Upper lobe of left lung (tissue), 6 donors: ENCODE measurements around the gene ASCC1. TPM values are rescaled to one million over a fixed set of nuclear protein-coding genes. Genes with fewer than 3 reads are reported as not detected.

Experiments used
- ATAC-seq, 2 donors: fragments of 200-7000 bp; cut with Tn5 transposase; one replicate each; pipeline ENCODE4 v1.9.1; 2022; ENCODE audit warnings: mild to moderate bottlenecking in 2 of 2, moderate library complexity in 2 of 2; ENCODE audit not compliant: low FRiP score in 2 of 2
- DNase-seq, 2 donors: peaks; one replicate each; pipeline ENCODE4 v3.0.0-alpha.2; 2019 to 2020
- H3K27ac ChIP-seq, 4 donors: fragments of 200-600 bp; sonication (generic); one replicate each; pipeline ENCODE4 v1.5.1; 2016 to 2019
- H3K27me3 ChIP-seq, 4 donors: fragments of 200-600 bp; sonication (generic); one replicate each; pipeline ENCODE4 v1.5.1; 2017 to 2019
- H3K36me3 ChIP-seq, 4 donors: fragments of 200-600 bp; sonication (generic); one replicate each; pipeline ENCODE4 v1.5.1; 2016 to 2019
- H3K4me1 ChIP-seq, 4 donors: fragments of 200-600 bp; sonication (generic); one replicate each; pipeline ENCODE4 v1.5.1; 2018 to 2019
- H3K4me3 ChIP-seq, 4 donors: fragments of 200-600 bp; sonication (generic); one replicate each; pipeline ENCODE4 v1.5.1; 2017 to 2019; ENCODE audit warnings: mild to moderate bottlenecking in 2 of 4, moderate library complexity in 1 of 4
- H3K9me3 ChIP-seq, 4 donors: fragments of 200-600 bp; sonication (generic); one replicate each; pipeline ENCODE4 v1.5.1; 2018 to 2019
- CTCF ChIP-seq, 6 experiments: fragments of 450-650 bp in 4 of 6; fragments of 200-600 bp in 2 of 6; sonication (generic) in 2 of 6; IDR thresholded peaks; one replicate each; pipeline ENCODE4 v1.5.1; 2016 to 2019; ENCODE audit warnings: antibody characterized with exemption in 6 of 6
- EP300 ChIP-seq, 4 donors: sonication (generic); formaldehyde crosslinking; IDR thresholded peaks; one replicate each; pipeline ENCODE4 v1.5.1; 2017; ENCODE audit warnings: antibody characterized with exemption in 4 of 4, control low read depth in 2 of 4
- POLR2A ChIP-seq, 4 donors: fragments of 450-650 bp; IDR thresholded peaks; one replicate each; pipeline ENCODE4 v1.5.1; 2016 to 2017; ENCODE audit warnings: antibody characterized with exemption in 4 of 4, mild to moderate bottlenecking in 2 of 4
- POLR2AphosphoS5 ChIP-seq, 2 donors: sonication (generic); formaldehyde crosslinking; IDR thresholded peaks; one replicate each; pipeline ENCODE4 v1.5.1; 2017; ENCODE audit warnings: antibody characterized with exemption in 2 of 2
- WGBS, 2 donors: methylation state at CpG; one replicate each; pipeline ENCODE4 v1.1.5; 2017 to 2018; 5-methylcytosine and 5-hydroxymethylcytosine counted together
- total RNA-seq, 6 donors: library from RNA; depleted of rRNA in 4 of 6; stranded (reverse); fragments of >200 nt in 4 of 6; gene quantifications; one replicate each; pipeline versions ENCODE4 v1.1.0 to v1.2.1, GENCODE V29; 2016 to 2021
- donor health status: DM: no; HTN: no; CAD: no; lungs with moderate emphysema.
- donor health status: DM: no; HTN: yes; CAD: no; lungs with severe emphysema.

ASCC1 gene
- total RNA-seq, 6 donors from 2014 or later: 20.4 to 40.7 (median 24.4) TPM

DNA sequence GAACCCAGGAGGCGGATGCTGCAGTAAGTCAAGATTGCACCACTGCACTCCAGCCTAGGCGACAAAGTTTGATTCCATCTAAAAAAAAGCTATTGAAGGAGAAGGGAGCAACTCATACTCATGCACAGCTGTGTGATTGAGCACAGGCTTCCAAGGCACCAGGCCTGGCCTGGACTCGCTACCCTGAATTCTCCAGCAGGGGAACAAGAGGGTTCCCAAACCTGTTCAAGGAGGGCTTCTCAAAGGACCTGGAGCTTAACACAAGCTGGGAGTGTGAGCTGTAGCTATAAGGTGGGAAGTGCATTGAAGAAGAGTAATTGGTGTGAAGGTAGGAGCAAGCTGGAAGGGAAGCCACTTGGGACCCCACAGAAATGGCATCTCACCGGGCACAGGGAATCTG is 42.5 kb upstream of the ASCC1 start:
- Histone ChIP-seq H3K27ac (peak overlapping the region in 3 of 4 donors; percentile 91 to 98 (median 94)), H3K27me3 (no peaks in the 10 kb centered on the region), H3K4me1 (peaks cover 73 to 79% (median 77%) of the 10 kb centered on the region in 4 donors), H3K9me3 (no peaks in the 10 kb centered on the region), H3K4me3 (no peak overlapping the region), H3K36me3 (no peaks in the 10 kb centered on the region)
- TF ChIP-seq POLR2AphosphoS5 (IDR thresholded peaks at IDR 0.05) (no peak), EP300 (IDR thresholded peaks at IDR 0.05) (no peak)
- DNase-seq (no peak), ATAC-seq (no peak)
- WGBS, 2 donors: 89 to 98% methylated on average over 4 of the region's 4 CpGs

- TF ChIP-seq POLR2A (IDR thresholded peaks at IDR 0.05): no peak
- no peak for TF ChIP-seq EP300 (IDR thresholded peaks at IDR 0.05)
- TF ChIP-seq POLR2AphosphoS5 (IDR thresholded peaks at IDR 0.05): peak in 1 of 2 donors; percentile 33
- no peak for TF ChIP-seq CTCF (IDR thresholded peaks at IDR 0.05)
- 66 to 73% methylated on average over 8 of the region's 8 CpGs for WGBS, 2 donors
- Histone ChIP-seq H3K4me1 (peaks cover 77 to 85% (median 81%) of the 10 kb centered on the region in 4 donors), H3K9me3 (no peaks in the 10 kb centered on the region), H3K27ac (peak overlapping the region; percentile 73 to 94 (median 84)), H3K36me3 (no peaks in the 10 kb centered on the region), H3K4me3 (no peak overlapping the region), H3K27me3 (no peaks in the 10 kb centered on the region)
- ATAC-seq (peak in 1 of 2 donors; percentile 47), DNase-seq (peak in 1 of 2 donors; percentile 61)
Measured at GRCh38 chr10:72257051-72257892, 41.2 kb upstream of the ASCC1 start.

GRCh38 chr10:72255977-72256729 is 40.1 kb upstream of the ASCC1 start:
- ATAC-seq (no peak), DNase-seq (no peak)
- Histone ChIP-seq H3K36me3 (no peaks in the 10 kb centered on the region), H3K27me3 (no peaks in the 10 kb centered on the region), H3K4me3 (no peak overlapping the region), H3K9me3 (no peaks in the 10 kb centered on the region), H3K27ac (peak overlapping the region; percentile 80 to 94 (median 91)), H3K4me1 (peaks cover 66 to 82% (median 78%) of the 10 kb centered on the region in 4 donors)
- 92 to 94% methylated on average over 5 to 6 of the region's 6 CpGs for WGBS, 2 donors
- TF ChIP-seq POLR2A (IDR thresholded peaks at IDR 0.05) (no peak), EP300 (IDR thresholded peaks at IDR 0.05) (peak in 1 of 4 donors; percentile 31)

- WGBS, 2 donors: 13 to 15% methylated on average over 13 to 15 of the region's 15 CpGs
- TF ChIP-seq EP300 (IDR thresholded peaks at IDR 0.05): peak in 2 of 4 donors; percentile 98
- TF ChIP-seq POLR2AphosphoS5 (IDR thresholded peaks at IDR 0.05): peak; percentile 79 to 97
- peak in 2 of 4 donors; percentile 38 to 80 for TF ChIP-seq POLR2A (IDR thresholded peaks at IDR 0.05)
- TF ChIP-seq CTCF (IDR thresholded peaks at IDR 0.05): peak in 1 of 6 experiments; percentile 6
- H3K4me1 ChIP-seq: peaks cover 64 to 80% (median 78%) of the 10 kb centered on the region in 4 donors
- H3K36me3 ChIP-seq: no peaks in the 10 kb centered on the region
- peak; percentile 93 for ATAC-seq
- no peaks in the 10 kb centered on the region for H3K27me3 ChIP-seq
- peak overlapping the region; percentile 80 to 94 (median 91) for H3K27ac ChIP-seq
- no peak overlapping the region for H3K4me3 ChIP-seq
- no peaks in the 10 kb centered on the region for H3K9me3 ChIP-seq
- DNase-seq: peak; percentile 75 to 93
Measured at GRCh38 chr10:72254813-72255568, 38.9 kb upstream of the ASCC1 start.

DNA sequence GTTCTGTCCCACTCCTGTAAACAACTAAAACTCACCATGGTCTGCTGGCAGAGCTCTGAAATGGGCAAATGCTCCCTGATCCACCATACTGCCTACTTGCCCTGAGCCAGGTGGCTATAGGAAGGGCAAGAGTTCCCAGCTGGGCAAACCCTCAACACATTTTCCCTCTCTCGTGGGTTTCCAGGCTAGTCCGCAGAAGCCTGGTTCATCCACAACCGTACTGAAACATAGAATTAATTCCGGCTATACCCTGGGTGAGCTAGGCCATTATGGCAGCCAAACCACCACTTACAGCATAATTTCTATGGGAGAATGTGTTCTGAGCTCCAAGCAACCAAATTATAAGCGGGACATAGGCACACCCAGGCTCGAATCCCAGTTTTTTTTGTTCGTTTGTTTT is 37.5 kb upstream of the ASCC1 start:
- ATAC-seq (no peak), DNase-seq (no peak)
- Histone ChIP-seq H3K9me3 (no peaks in the 10 kb centered on the region), H3K27me3 (no peaks in the 10 kb centered on the region), H3K27ac (peak overlapping the region; percentile 80 to 94 (median 91)), H3K4me1 (peaks cover 69 to 90% (median 83%) of the 10 kb centered on the region in 4 donors), H3K4me3 (no peak overlapping the region), H3K36me3 (no peaks in the 10 kb centered on the region)
- 80 to 86% methylated on average over 7 of the region's 7 CpGs for WGBS, 2 donors
- no peak for TF ChIP-seq EP300 (IDR thresholded peaks at IDR 0.05)
- no peak for TF ChIP-seq CTCF (IDR thresholded peaks at IDR 0.05)
